Myocyte (in vitro differentiated cells): ENCODE data around the gene VSIG8. TPM values are rescaled to one million over a fixed set of nuclear protein-coding genes. Genes with fewer than 3 reads are reported as not detected.
A peak's percentile ranks its signal among the peaks of the same experiment; 100 is the strongest.
"Not testable (repeated sequence)": the region's sequence is repeated elsewhere in the genome, so short reads cannot be mapped to it uniquely, and the experiment has no call there.

Experiments used
- DNase-seq: peaks from one replicate; pipeline ENCODE4 v3.0.0-alpha.2; 2012; ENCODE audit warnings: low read depth
- polyA plus RNA-seq: library from polyadenylated mRNA; unstranded; fragments of >200 nt; gene quantifications from one replicate; pipeline ENCODE4 v1.2.1, GENCODE V29; 2012; ENCODE audit warnings: missing spikeins
- total RNA-seq: library from RNA; depleted of rRNA; stranded (reverse); fragments of >200 nt; gene quantifications from 2 replicates; pipeline ENCODE4 v1.2.3, GENCODE V29; 2014

The VSIG8 gene
- not detected in 2 replicates for total RNA-seq
- polyA plus RNA-seq: not detected

- no peak for DNase-seq
Measured at GRCh38 chr1:159862557-159862956, at the start of gene VSIG8. Gene VSIG8 (minus strand): TSS chr1:159862657. CDS start chr1:159862521, 136 bp downstream.

GRCh38 chr1:159911326-159912070 is 49.0 kb upstream of the VSIG8 start:
- DNase-seq: no peak

GRCh38 chr1:159908031-159908940 is 45.8 kb upstream of the VSIG8 start:
- DNase-seq: no peak

GRCh38 chr1:159906960-159907359 is 44.5 kb upstream of the VSIG8 start:
- DNase-seq: no peak

- DNase-seq: not testable (repeated sequence)
Measured at GRCh38 chr1:159904036-159904435, 41.6 kb upstream of the VSIG8 start.

- no peak for DNase-seq
Measured at GRCh38 chr1:159902541-159902940, 40.1 kb upstream of the VSIG8 start.

- no peak for DNase-seq
Measured at GRCh38 chr1:159900755-159901360, 38.4 kb upstream of the VSIG8 start.

GRCh38 chr1:159900086-159900680 is 37.7 kb upstream of the VSIG8 start, which contains the start of gene CFAP45:
Gene CFAP45 (minus strand): TSS chr1:159900165. CDS start chr1:159900098, 67 bp downstream.
- DNase-seq: no peak

GRCh38 chr1:159899634-159900033 is 37.2 kb upstream of the VSIG8 start:
- DNase-seq: not testable (repeated sequence)

- no peak for DNase-seq
Measured at GRCh38 chr1:159898527-159898926, 36.1 kb upstream of the VSIG8 start.

GRCh38 chr1:159897962-159898361 is 35.5 kb upstream of the VSIG8 start:
- DNase-seq: no peak

GRCh38 chr1:159896546-159896930 is 34.1 kb upstream of the VSIG8 start:
- DNase-seq: no peak

GRCh38 chr1:159895836-159896545 is 33.5 kb upstream of the VSIG8 start:
- no peak for DNase-seq

GRCh38 chr1:159895286-159895685 is 32.8 kb upstream of the VSIG8 start:
- no peak for DNase-seq

- DNase-seq: no peak
Measured at GRCh38 chr1:159892944-159893343, 30.5 kb upstream of the VSIG8 start.

GRCh38 chr1:159891275-159892157 is 29.1 kb upstream of the VSIG8 start:
- DNase-seq: peak; percentile 89

- no peak for DNase-seq
Measured at GRCh38 chr1:159890390-159890789, 27.9 kb upstream of the VSIG8 start.

GRCh38 chr1:159889821-159890252 is 27.4 kb upstream of the VSIG8 start:
- peak; percentile 62 for DNase-seq

- no peak for DNase-seq
Measured at GRCh38 chr1:159889202-159889601, 26.7 kb upstream of the VSIG8 start.

- DNase-seq: no peak
Measured at GRCh38 chr1:159884296-159884695, 21.8 kb upstream of the VSIG8 start.
